HG03432 (cell line): ENCODE results near the gene BCAS1.

ENCODE experiments used
- ATAC-seq: cut with Tn5 transposase; IDR thresholded peaks from one replicate; pipeline ENCODE4 v1.9.1; 2021; ENCODE audit warnings: mild to moderate bottlenecking, moderate library complexity; ENCODE audit not compliant: unreplicated experiment

Gene BCAS1, protein sequence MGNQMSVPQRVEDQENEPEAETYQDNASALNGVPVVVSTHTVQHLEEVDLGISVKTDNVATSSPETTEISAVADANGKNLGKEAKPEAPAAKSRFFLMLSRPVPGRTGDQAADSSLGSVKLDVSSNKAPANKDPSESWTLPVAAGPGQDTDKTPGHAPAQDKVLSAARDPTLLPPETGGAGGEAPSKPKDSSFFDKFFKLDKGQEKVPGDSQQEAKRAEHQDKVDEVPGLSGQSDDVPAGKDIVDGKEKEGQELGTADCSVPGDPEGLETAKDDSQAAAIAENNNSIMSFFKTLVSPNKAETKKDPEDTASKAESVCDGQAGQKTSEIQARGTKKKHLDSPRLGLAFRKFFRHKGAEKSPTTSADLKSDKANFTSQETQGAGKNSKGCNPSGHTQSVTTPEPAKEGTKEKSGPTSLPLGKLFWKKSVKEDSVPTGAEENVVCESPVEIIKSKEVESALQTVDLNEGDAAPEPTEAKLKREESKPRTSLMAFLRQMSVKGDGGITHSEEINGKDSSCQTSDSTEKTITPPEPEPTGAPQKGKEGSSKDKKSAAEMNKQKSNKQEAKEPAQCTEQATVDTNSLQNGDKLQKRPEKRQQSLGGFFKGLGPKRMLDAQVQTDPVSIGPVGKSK

DNA sequence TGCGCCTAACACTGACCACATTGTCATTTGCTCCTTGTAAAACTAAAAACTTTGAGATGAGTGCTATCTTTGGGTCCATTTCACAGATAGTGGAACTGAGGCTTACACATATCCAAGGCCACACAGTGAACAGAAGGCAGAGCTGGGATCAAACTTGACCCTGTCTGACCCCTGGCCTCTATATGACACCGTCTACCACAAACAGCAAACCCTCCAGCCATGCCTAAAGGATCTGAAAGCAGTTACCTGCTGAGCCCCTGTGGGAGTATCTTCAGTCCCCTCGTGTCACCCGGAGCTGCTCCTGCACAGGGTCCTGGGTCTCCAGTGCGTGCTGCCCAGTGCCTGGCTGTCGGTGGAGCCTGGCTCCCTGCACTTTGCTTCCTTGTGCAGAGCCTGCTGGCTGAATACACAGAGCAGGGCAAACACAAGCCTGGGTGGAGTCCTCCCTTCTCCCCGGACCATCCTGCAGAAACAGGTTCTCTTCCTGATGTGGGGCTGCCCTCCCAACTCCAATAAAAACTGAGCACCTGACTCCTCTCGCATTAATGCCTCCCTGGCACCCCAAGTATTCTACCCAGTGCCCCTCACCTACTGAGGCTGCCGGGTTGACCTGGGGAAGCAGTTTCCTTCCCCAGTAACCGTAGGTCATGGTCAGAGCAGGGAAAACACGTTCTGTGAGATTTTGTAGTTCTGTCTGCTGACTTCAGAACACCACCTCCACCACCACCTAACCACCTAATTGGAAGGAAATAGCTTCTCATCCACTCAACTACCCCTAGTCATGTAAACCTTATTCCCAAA is at the start of gene BCAS1:
BCAS1 (minus strand) TSS at position 408 of the 801 bp plus-strand sequence. CDS start 11,876 bp downstream, outside the sequence.
- no peak for ATAC-seq

DNA sequence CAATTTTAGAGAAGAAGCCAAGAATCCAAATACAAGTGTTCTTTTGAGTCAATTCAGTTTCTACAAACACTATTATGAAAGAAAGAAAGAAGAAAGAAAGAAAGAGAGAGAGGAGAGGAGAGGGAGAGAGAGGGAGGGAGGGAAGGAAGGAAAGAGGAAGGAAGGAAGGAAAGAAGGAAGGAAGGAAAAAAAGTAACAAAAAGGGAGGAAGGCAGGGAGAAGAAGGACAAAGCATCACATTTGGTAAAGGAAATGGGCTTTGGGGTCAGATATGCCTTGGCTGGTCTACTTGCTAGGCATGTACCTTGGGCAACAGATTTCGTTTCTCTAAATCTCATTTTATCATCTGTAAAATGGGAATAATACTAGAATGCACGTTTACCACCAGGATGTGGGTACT is 49.4 kb upstream of the BCAS1 start:
- no peak for ATAC-seq

DNA sequence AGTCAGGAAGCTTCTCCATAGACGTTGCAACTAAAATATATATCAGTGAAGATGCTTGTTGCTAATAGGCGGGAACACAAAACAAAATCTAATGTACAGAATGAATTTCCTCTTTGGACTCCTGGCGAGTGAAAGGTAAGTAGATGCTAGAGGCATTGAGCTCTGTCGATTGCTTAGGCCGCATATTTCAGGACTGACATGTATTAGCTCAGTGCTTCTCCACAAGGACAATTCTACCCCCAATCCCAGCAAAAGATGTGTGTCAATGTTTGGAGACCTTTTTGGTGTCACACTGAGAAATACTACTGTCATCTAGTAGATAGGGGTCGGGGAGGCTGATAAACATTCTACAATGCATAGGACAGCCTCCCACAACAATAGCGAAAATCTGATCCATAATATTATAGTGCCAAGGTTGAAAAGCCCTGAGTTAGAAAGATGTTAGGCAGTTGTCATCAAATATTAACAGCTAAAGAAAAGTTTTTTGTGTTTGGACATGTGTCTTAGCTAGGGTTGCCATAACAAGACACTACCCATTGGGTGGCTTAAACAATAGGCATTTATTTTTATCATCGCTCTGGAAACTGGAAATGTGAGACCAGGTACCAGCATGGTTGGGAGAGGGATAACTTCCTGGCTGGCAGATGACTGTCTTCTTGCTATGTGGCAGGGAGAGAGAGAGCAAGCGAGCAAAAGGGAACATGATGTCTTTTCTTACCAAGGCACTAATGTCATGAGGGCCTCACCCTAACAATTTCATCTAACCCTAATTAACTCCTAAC is 48.0 kb upstream of the BCAS1 start:
- ATAC-seq: no peak

DNA sequence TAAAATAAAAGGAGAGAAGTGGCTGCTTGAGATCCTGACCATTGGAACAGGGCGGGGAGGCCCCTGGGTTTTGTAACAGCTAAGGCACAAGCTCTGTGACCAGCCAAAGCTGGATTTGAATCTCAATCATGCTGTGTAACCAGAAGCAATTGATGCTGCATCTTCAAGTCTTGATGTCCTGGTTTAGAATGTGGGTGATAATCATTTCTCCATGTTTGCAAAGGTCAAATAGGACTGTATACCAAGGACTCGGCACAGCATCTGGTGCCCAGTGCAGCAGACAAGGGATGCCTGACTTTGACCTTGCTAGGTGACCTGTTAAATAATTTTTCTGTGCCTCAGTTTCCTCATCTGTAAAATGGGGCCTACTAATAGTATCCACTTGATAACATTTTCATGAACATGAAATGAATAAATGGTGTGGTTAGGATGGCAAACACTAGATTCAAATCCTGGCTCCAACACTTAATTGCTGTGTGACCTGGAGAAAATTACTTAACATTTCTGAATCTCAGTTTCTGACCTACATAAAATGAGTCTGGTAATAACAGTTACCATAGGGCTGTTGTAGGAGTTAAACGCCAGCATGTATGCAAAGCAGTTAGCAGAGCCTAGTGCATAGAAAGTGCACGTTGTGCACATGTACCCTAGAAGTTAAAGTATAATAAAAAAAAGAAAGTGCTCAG is 46.3 kb upstream of the BCAS1 start:
- no peak for ATAC-seq

DNA sequence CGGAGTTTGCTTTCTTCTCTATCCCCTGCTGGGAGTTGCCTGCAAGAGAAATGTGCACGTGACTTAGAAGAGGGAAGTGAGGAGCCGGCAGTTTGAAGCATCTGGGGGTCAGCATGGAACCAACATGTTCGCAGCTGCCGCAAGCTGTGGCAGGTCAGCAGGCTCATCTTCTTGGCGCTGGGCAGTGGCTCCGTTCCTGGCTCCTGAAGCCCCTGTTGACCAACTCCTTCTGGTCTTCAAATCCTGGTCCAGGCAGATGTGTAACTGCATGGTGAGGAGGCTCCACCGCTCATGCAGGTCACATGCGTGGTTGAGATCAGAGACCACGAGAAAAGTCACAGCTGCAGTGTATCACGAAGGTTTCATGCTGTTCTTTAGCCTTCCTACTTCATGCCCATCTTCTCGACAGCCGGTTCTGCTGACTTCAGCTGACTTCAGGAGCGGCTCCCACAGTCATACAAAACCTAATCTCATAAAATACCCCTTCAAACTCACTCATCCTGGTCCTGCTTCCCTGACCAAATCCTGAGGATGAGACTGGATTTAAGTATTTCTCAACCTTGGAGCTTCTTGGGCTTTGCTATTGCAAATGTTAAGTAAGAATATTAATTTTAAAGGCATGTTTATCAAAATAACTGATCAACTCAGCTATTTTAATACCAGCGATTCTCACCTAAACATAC is 44.9 kb upstream of the BCAS1 start:
- no peak for ATAC-seq

DNA sequence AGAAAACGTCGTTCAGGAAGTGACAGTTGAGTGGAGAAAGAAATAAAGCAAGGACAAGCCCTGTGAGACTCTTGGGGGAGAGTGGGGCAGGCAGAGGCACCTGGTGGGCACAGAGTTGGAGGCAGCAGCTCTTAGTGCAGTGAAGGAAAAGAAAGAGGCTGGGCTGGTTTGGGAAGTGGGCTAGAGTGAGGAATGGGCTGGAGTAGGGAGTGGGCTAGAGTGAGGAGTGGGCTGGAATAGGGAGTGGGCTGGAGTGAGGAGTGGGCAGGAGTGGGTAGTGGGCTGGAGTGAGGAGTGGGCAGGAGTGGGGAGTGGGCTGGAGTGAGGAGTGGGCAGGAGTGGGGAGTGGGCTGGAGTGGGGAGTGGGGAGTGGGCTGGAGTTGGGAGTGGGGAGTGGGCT is 43.7 kb upstream of the BCAS1 start:
- no peak for ATAC-seq

DNA sequence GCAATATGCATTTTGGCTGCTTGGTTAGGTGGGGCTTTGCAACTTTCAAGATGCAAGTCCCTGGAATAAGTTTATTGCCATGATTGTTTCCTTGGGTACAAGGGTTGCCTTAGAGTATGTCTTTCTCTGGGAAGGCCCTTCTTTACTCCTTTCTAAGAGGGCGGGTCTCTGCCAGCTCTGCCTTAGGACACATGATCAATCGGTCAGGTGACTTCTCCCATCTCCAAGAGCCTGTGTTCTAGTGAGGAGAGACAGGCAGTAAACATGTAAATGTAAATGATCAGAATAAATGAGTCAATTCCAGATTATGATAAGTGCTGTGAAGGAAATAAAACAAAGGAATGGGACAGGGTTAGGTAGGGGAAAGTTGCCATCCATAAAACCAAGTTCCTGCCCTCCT is 43.2 kb upstream of the BCAS1 start:
- ATAC-seq: no peak

DNA sequence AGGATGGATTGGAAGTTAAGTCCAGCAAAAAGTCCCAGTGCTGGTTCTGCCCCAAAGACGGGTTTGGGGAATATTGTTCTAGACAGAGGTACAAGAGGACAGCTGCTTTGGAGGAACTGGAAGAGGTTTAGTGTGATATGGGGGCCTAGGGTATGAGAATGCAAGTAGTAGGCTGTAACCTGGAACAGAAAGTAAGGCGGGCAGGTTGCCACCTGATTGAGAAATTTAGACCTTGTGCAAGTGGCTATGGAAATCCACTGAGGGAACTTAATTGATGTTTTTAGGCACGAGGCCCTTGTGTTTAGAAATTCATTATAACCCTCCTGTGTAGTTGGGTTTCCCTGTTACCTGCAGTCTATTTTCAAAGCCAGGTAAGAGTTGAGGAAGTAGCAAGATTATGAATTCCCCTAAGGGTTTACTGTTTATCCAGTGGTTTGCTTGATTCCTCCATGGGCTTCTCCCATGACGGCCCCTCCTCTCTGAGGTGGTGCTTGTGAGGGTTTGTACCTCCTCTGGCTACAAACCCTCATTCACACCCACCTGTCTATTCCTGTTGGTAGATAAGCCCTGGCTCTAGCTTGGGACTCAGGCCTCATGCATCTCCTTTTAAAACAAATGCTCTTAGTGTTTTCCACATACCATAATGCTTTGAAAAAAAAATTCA is 42.0 kb upstream of the BCAS1 start:
- no peak for ATAC-seq

DNA sequence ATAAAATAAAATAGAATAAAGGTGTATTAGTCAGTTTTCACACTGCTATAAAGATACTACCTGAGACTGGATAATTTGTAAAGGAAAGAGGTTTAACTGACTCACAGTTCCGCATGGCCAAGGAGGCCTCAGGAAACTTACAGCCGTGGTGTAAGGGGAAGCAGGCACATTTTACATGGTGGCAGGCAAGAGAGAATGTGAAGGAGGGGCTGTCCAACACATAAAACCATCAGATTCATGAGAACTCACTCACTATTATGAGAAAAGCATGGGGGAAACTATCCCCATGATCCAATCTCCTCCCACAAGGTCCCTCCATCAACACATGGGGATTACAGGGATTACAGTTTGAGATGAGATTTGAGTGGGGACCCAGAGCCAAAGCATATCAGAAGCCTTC is 41.1 kb upstream of the BCAS1 start:
- ATAC-seq: no peak

DNA sequence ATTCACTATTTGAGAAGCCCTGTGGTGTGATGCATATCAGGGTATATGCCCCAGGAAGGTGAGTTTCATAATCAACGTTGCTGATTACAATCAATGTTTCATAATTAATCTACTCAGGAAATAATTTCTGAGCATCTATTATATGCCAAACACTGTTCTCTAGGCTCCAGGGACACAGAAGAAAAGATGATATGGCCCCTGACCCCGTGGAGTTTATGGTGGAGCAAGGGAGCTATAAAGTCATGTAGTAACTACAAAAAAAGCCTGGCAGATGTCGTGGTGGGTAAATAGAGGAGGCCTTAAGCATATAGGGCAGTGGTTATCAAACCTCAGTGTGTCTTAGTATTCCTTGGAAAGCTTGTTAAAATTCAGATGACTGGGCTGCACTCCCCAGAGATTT is 40.1 kb upstream of the BCAS1 start:
- ATAC-seq: no peak

DNA sequence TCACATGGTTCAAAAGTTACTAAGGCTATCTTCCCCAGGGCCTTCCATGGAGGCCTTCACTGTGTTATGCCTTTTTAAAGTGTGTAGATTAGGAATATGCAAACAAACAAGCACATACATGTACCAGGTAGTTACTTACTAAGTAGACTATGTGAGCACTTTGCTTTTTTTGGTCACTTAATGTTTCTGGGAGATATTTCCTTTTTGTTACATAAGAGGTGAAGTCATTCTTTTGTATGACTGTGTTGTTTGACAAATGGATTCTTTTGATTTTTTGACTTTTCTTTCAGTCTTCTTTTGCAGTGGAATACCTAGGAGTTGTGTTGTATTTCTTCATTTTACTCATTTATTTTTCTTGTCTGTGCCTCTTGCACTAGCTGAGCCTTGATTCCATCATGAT is 39.6 kb upstream of the BCAS1 start:
- no peak for ATAC-seq

DNA sequence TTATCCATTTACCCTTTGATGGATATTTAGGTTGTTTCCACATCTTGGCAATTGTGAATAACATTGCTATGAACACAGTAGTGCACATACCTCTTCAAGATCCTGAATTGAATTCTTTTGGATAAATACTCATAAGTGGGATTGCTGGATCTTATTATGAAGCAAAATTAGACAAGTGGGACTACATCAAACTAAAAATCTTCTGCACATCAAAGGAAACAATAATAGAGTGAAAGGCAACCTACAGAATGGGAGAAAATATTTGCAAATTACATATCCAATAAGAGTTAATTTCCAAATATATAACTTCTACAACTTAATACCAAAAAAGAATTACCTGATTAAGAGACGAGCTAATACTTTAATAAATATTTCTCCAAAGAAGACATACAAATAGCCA is 38.4 kb upstream of the BCAS1 start:
- no peak for ATAC-seq

DNA sequence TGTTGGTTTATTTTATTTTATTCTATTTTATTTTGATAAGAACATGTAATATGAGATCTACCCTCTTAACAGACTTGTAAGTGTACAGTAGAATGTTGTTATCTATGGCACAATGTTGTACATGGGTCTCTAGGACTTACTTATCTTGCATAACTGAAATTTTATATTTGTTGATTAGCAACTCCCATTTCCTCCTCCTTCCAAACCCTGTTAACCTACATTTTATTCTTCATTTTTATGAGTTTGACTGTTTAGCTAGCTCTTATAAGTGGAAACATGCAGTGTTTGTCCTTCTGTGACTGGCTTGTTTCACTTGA is 37.9 kb upstream of the BCAS1 start:
- ATAC-seq: no peak

DNA sequence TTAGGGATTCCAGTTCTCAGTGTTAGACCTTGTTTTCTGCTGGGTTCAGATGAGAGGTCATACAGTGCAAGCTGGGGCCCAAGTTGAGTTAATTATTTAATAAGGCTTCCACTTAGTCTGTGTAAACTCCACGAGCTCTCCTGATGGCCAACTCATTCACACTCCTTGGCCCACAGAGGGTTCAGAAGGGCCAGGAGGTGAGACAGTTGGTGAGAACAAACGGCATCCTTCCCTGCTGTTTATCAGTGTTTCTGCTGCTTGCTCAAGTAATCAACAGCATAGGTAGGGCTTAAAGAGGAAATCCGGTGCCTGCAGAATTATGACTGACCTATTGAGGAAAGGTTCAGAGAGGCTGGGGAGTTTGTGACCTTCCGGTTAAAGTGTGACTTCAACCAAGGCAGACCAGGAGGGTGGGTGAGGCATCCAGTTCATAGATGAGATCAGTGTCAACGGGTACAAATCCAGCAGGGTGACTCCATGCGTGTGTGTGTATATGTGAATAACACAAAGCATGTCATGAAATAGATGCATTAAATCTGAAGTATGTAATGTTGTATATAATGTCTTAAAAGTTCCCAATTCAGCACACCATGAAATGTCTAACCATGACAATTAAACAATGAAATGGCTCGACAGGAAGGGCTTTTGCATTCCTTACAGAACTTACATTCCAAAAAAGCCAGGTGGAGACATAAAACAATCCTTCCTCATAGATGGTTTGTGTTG is 37.4 kb upstream of the BCAS1 start:
- no peak for ATAC-seq

DNA sequence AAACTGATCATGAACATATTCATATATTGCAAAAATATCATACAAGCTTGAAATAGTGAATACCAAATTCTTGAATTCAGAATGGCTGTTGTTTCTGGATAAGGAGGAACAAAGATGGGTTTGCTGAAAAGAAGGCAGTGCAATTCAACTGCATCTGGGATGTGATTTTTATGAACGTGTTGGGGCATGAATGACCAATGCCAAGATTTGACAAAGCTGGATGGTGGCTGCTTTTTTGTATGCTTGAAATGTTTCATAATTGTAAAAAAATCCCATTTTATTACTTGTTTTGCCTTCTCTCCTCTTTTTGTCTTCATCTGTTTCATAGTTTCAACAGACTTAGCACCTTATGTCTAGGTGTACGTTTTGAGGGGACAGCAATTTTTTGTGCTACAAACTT is 36.8 kb upstream of the BCAS1 start:
- ATAC-seq: no peak

DNA sequence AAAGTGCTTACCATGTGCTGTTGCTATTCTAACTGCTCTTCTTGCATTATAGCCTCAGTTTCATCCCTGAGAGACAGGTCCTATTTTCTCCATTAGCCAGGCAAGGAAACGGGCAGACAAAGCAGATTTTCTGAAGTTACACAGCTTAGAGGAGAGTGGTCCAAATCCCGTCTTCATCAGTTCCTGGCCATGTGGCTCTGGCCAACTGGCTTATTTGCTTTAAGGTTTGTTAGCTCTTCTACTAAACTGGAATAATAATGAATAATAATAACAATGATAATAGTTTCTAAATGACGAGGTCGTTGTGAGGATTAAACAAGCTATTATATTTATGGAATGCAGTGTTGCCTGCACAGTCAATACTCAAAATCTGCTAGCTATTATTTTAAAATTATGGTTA is 35.8 kb upstream of the BCAS1 start:
- ATAC-seq: no peak

DNA sequence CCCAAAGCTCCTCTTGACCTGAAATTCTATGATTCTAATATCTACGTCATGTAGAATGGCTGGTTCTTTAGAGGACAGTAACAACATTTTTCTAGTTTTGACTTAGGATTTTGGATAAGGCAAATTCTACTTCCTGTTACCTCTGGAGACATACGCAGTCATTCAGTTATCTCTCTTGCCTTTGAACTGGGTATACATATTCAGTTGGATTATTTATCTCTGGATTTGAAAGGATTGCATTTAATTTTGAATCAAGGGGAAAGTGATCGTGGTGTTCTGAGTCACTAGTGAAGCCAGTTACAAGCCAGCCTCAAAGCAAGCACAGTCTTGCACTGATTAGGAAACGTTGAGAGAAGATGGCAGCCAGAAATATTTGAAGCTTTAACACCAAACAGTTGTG is 35.3 kb upstream of the BCAS1 start:
- no peak for ATAC-seq

DNA sequence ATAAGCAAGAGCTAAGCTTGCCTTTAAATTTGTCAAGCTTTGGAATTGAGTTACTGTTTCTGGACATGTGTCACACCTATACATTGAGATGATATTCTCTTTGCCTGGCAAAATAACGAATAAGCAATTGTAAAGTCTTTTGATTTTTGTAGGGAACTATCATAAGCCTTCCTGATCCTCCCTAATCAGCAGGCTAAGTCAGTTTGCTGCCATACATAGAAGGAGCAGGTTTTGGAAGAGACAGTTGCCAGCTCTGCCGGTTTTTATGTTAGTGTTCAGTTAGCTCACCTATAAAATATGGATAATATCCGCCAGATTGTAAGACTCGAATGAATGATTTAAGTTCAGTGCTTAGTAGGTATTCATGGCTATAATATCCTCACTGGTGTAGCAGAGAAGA is 34.4 kb upstream of the BCAS1 start:
- ATAC-seq: no peak
